ENCODE results near the gene UBAP1L.
"Not testable (repeated sequence)": the region's sequence is repeated elsewhere in the genome, so short reads cannot be mapped to it uniquely, and the experiment has no call there.

UBAP1L gene

DNA sequence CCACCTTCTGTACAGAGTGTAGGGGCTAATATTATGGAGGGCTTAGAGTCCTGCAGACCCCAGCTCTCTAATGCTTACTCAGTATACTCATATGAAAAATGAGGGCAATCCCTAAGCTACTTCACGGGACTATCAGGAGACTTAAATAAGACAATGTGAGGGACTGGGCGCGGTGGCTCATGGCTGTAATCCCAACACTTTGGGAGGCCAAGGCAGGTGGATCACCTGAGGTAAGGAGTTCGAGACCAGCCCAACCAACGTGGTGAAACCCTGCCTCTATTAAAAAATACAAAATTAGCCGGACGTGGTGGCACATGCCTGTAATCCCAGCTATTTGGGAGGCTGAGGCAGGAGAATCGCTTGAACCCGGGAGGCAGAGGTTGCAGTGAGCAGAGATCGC lies 15.2 kb downstream of the UBAP1L start:
- DNase-seq (ENCODE audit: low read depth, low spot score), result not testable (repeated sequence)

GRCh38 chr15:65099336-65099735 lies 15.7 kb downstream of the UBAP1L start:
- no peak for DNase-seq (ENCODE audit: low read depth, low spot score)

- DNase-seq (ENCODE audit: low read depth, low spot score), result no peak
Measured at GRCh38 chr15:65097651-65098263, 17.2 kb downstream of the UBAP1L start.

- no peak for DNase-seq (ENCODE audit: low read depth, low spot score)
Measured at GRCh38 chr15:65096481-65097385, 18.3 kb downstream of the UBAP1L start.

GRCh38 chr15:65095747-65096104 lies 19.3 kb downstream of the UBAP1L start:
- DNase-seq (ENCODE audit: low read depth, low spot score), result no peak

DNA sequence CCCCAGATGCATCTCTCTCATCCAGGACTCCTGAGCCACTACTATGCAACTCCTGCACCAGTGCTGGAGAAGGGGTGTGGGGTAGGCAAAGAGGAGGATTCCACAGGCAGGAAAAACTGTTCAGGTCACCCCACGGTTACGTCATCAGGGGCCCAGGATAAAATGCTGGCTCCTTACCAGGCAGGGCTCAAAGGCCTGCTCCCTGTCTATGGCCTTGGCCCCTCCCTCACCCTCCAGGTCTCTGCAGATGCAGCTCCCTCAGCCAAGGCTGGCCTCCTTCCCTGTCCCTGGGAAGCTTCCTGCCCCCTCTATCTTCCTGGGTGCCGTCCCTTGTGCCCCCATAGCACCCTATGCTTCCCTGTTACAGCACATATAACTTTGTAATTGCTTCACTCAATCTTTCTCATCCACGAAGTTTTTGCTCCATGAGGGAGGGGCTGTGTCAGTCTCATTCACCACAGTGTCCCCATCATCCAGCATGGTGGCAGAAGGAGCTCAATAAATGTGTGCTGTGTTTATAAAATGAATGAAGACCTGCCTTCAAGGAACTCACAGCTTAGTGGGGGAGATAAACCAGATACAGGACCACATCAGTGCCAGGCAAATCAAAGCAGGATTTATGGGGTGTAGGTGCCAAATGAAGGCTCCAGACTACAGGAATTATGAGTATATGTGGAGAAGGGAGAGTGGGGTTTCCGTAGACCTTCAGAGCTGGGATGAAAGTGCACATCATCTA lies 19.8 kb downstream of the UBAP1L start:
- DNase-seq (ENCODE audit: low read depth, low spot score), result no peak

DNA sequence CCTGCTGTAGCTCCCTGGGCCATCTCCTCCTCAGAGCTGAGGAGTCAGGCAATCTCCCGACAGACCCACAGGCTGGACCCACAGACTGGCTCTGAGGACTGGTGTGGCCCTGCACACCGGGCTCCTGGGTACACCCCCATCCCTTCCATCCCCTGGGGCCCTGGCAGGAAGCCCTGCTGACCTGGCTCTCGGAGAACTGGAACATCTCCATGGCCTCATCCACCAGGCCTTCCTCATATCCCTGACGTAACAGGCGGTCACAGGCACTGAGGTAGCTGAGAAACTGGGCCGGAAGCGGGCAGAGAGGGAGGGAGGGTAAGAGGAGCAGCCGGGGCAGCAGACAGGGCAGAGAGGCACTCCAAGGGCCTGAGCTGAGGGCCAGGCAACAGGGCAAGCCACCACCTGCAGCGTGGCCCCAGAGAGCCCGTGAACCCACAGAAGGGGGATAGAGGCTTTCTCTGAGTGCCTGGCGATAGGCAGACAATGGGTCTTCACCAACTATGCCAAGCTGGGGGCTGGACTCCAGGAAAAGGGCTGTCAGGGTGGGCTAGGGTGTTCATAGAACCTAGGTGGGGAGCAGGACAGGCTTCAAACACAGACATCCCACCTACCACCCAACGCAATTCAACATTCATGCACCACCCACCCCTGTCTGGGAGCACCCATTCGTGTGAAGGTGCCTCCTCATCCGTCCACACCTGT lies 20.6 kb downstream of the UBAP1L start:
- DNase-seq (ENCODE audit: low read depth, low spot score), result no peak

DNA sequence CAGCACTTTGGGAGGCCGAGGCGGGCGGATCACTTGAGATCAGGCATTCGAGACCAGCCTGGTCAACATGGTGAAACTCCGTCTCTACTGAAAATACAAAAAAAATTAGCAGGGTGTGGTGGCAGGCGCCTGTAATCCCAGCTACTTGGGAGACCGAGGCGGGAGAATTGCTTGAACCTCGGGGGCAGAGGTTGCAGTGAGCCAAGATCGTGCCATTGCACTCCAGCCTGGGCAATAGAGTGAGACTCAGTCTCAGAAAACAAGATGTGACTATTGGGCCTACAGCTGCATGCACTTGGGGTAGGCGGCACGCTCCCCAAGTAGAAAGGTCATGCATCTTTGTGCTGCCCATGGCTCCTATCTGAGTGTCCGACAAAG lies 21.2 kb downstream of the UBAP1L start:
- not testable (repeated sequence) for DNase-seq (ENCODE audit: low read depth, low spot score)

GRCh38 chr15:65092911-65093792 lies 21.8 kb downstream of the UBAP1L start:
- DNase-seq (ENCODE audit: low read depth, low spot score), result no peak

GRCh38 chr15:65091946-65092770 lies 22.8 kb downstream of the UBAP1L start:
- no peak for DNase-seq (ENCODE audit: low read depth, low spot score)

GRCh38 chr15:65089206-65089824 lies 25.7 kb downstream of the UBAP1L start:
- no peak for DNase-seq (ENCODE audit: low read depth, low spot score)

DNA sequence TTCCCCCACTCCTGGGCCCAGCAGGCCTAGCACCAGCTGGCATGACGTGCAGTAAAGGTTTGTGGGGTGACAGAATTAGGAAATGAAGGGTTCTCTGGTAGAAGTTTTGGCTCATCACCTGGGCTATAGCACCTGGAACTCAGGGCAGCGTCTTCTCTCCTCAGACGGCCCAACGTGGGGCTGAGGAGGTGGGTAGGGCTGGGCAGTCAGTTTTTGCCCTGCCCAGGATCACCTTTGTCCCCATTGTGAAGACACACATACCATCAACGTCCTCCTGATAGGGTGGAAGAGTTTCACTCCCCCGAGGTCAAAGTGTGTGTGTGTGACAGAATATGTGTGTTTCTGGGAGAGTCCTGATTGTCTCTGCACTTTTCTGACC lies 26.4 kb downstream of the UBAP1L start:
- no peak for DNase-seq (ENCODE audit: low read depth, low spot score)

DNA sequence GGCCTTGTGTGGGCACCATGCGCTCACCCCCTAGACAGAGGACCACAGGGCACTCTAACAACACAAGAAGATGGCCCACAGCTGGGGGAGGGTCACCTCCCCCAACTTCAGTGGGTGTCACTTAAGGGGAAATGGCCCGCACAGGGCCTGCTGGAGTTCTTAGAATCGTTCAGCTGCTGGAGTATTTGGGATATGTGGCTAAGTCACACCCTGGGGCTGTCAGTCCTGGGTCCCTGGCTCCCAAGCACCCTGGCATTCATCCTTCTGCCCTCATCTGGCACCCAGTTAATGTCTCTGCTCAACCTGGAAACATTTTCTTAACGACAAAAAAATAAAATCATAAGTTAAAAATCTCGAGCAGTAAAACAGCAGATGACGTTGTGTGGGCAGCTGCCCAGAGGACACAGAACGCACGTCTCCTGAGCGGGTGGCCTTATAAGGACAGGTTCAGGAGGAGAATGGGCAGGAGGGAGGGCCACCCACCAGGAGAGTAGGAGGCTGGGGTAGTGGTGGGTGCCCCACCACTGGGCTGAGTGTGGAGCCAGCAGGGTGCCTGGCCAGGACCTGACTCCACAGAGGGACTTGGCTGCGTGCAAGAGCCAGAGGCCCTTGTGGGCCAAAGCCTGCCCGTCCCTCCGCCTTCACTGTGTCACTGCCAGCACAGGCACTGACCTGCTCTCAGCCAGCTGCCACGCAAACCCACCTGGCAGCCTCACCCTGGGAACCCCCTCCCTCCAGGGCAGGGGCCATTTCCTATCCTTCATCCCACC lies 26.9 kb downstream of the UBAP1L start:
- no peak for DNase-seq (ENCODE audit: low read depth, low spot score)

- DNase-seq (ENCODE audit: low read depth, low spot score), result no peak
Measured at GRCh38 chr15:65087411-65087810, 27.6 kb downstream of the UBAP1L start.

- no peak for DNase-seq (ENCODE audit: low read depth, low spot score)
Measured at GRCh38 chr15:65086680-65087111, 28.3 kb downstream of the UBAP1L start.

DNA sequence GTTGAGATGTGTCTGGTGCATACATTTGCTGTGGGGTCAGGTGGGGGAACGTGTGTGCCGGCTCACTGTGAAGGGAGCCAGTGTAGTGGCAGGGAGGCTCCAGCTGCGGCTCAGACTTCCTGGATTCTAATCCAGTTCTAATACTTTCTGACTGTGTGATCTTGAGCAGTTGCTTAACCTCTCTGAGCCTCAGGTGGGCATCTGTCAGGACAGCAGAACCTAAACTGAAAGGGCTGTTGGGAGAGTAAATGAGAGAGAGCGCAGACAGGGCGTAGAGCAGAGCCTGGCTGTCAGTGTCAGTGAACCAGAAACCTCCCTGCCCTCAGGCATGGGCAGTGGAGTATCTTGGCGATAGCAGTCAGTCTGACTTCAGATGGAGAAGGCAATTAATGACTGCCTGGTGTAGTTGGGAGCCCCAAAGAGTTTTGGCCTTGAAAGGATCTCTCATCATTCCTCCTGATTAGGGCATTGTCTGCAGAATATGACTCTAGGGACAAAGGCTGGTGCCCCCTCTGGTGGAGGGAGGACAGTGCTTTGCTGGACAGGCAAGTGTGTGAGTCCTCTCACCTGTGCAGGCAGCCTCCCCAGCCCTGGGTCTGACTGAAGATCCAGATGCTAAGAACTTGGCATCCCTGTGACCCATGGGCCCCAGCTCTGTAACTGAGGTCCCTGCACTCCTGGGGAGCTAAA lies 28.9 kb downstream of the UBAP1L start:
- no peak for DNase-seq (ENCODE audit: low read depth, low spot score)

- no peak for DNase-seq (ENCODE audit: low read depth, low spot score)
Measured at GRCh38 chr15:65085207-65085753, 29.7 kb downstream of the UBAP1L start.
